OCI-LY1 (cell line): ENCODE results near the gene N4BP2L1.
A peak's percentile ranks its signal among the peaks of the same experiment; 100 is the strongest.

Source experiments
- H2AFZ ChIP-seq: fragments of 200-600 bp; sonication (generic), shearing (Covaris generic); 2 replicates; pipeline ENCODE4 v1.6.0; 2014; ENCODE audit warnings: antibody characterized with exemption, mild to moderate bottlenecking, low read length
- H3F3A ChIP-seq: fragments of 200-600 bp; sonication (generic), shearing (Covaris generic); 2 replicates; pipeline ENCODE4 v1.6.0; 2014; ENCODE audit warnings: mild to moderate bottlenecking, antibody characterized with exemption, low read length, moderate library complexity; ENCODE audit not compliant: insufficient read depth
- H3K27ac ChIP-seq: fragments of 200-600 bp; sonication (generic); 2 replicates; pipeline ENCODE4 v1.5.1; 2014; ENCODE audit warnings: low read length, mixed run types, mild to moderate bottlenecking, low read depth; ENCODE audit not compliant: poor library complexity, severe bottlenecking
- H3K27me3 ChIP-seq: fragments of 200-600 bp; sonication (generic); 2 replicates; pipeline ENCODE4 v1.6.0; 2014; ENCODE audit warnings: antibody characterized with exemption, mild to moderate bottlenecking, low read length, moderate library complexity; ENCODE audit not compliant: insufficient read depth
- H3K36me3 ChIP-seq: fragments of 200-600 bp; sonication (generic); 2 replicates; pipeline ENCODE4 v1.6.1; 2014; ENCODE audit warnings: mild to moderate bottlenecking, antibody characterized with exemption, low read length, moderate library complexity, mixed read lengths; ENCODE audit not compliant: insufficient read depth
- H3K4me1 ChIP-seq: fragments of 200-600 bp; sonication (generic); 2 replicates; pipeline ENCODE4 v1.5.1; 2014; ENCODE audit warnings: mild to moderate bottlenecking, low read length, moderate library complexity; ENCODE audit not compliant: insufficient read depth, severe bottlenecking
- H3K4me2 ChIP-seq: fragments of 200-600 bp; sonication (generic), shearing (Covaris generic); 2 replicates; pipeline ENCODE4 v1.6.1; 2014; ENCODE audit warnings: low read length
- H3K4me3 ChIP-seq: fragments of 200-600 bp; sonication (generic); 2 replicates; pipeline ENCODE4 v1.5.1; 2014; ENCODE audit warnings: low read length, low read depth, mild to moderate bottlenecking, mixed read lengths; ENCODE audit not compliant: poor library complexity, severe bottlenecking
- H3K79me2 ChIP-seq: fragments of 200-600 bp; shearing (Covaris generic); 2 replicates; pipeline ENCODE4 v1.6.1; 2016; ENCODE audit warnings: mixed run types, low read length, mixed read lengths; ENCODE audit not compliant: insufficient read depth
- H3K9ac ChIP-seq: fragments of 200-600 bp; sonication (generic), shearing (Covaris generic); 2 replicates; pipeline ENCODE4 v1.6.1; 2014; ENCODE audit warnings: mild to moderate bottlenecking, low read length, mixed read lengths
- H3K9me2 ChIP-seq: fragments of 200-600 bp; sonication (generic), shearing (Covaris generic); 2 replicates; pipeline ENCODE4 v1.6.1; 2014; ENCODE audit warnings: low read depth, mild to moderate bottlenecking, low read length, mixed read lengths
- H3K9me3 ChIP-seq: fragments of 200-600 bp; shearing (Covaris generic); 2 replicates; pipeline ENCODE4 v1.6.1; 2014; ENCODE audit warnings: low read length, mixed read lengths
- H4K20me1 ChIP-seq: fragments of 200-600 bp; sonication (generic), shearing (Covaris generic); 2 replicates; pipeline ENCODE4 v1.6.0; 2016; ENCODE audit warnings: mild to moderate bottlenecking, low read length; ENCODE audit not compliant: insufficient read depth
- EZH2 ChIP-seq: fragments of 200-600 bp; sonication (generic), shearing (Covaris generic); IDR thresholded peaks from 2 replicates; pipeline ENCODE4 v1.8.0; 2017; ENCODE audit warnings: borderline replicate concordance, mixed run types, mild to moderate bottlenecking, antibody characterized with exemption, low read length, moderate library complexity, mixed read lengths
- TF ChIP-seq, protein P1 (sequence below): fragments of 200-600 bp; sonication (generic), shearing (Covaris generic); IDR thresholded peaks from 2 replicates; pipeline ENCODE4 v1.5.1; 2017; ENCODE audit warnings: mild to moderate bottlenecking, antibody characterized with exemption, low read length, moderate library complexity, mixed read lengths

N4BP2L1 gene

DNA sequence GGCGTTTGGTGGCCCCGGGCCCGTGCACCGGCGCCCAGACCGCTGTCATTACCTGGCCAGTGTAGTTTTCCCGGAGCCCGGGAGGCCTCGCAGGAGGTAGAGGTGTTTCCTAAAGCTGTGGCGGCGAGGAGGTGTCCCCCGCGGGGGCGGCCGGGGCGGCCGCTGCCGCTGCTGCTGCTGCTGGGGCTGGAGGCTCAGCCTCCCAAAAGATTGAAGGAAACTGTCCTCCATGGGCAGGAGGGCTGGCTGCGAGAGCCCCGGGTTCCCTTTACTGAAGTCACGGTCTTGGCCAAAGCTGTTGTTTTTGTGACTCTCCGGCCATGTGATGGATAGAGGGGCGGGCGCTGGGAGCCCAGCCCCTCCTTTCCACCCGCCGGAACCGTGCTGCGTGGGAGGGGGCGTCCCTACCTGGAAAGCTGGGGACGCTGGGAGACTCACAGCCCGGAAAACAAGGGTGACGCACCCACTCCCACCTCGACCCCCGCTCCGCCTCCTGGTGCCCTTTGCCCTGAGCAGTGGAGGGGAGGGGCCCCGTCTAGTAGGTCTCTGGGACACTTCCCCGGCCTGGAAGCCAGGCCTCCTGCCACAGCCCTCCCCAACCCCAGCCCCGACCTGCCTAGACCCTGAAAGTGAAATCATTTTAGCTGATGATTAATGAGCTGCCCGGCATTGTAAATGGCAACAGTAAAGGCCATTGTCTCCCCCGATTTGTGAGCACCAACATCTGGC, at the start of gene N4BP2L1:
TSS of gene N4BP2L1 (minus strand) at position 279 of the 729 bp plus-strand sequence. CDS start at position 231, 48 bp downstream.
- H3K27ac ChIP-seq: peak within 1 kb of the TSS; percentile 86
- peaks cover 22% of the 10 kb centered on the region for H3K36me3 ChIP-seq
- no peaks in the 10 kb centered on the region for H3F3A ChIP-seq
- peak within 1 kb of the TSS; percentile 83 for H3K4me3 ChIP-seq
- peaks cover 33% of the 10 kb centered on the region for H3K4me1 ChIP-seq
- H3K9ac ChIP-seq: peak within 1 kb of the TSS; percentile 80
- H3K9me3 ChIP-seq: no peaks in the 10 kb centered on the region
- TF ChIP-seq, protein P1, sequence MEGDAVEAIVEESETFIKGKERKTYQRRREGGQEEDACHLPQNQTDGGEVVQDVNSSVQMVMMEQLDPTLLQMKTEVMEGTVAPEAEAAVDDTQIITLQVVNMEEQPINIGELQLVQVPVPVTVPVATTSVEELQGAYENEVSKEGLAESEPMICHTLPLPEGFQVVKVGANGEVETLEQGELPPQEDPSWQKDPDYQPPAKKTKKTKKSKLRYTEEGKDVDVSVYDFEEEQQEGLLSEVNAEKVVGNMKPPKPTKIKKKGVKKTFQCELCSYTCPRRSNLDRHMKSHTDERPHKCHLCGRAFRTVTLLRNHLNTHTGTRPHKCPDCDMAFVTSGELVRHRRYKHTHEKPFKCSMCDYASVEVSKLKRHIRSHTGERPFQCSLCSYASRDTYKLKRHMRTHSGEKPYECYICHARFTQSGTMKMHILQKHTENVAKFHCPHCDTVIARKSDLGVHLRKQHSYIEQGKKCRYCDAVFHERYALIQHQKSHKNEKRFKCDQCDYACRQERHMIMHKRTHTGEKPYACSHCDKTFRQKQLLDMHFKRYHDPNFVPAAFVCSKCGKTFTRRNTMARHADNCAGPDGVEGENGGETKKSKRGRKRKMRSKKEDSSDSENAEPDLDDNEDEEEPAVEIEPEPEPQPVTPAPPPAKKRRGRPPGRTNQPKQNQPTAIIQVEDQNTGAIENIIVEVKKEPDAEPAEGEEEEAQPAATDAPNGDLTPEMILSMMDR: no peak
- no peak for TF ChIP-seq EZH2
- H3K4me2 ChIP-seq: peak within 1 kb of the TSS; percentile 82
- H2AFZ ChIP-seq: peak within 1 kb of the TSS; percentile 45
- H3K9me2 ChIP-seq: no peaks in the 10 kb centered on the region
- no peaks in the 10 kb centered on the region for H3K27me3 ChIP-seq
- H3K79me2 ChIP-seq: peaks cover 14% of the 10 kb centered on the region
- H4K20me1 ChIP-seq: no peaks in the 10 kb centered on the region

DNA sequence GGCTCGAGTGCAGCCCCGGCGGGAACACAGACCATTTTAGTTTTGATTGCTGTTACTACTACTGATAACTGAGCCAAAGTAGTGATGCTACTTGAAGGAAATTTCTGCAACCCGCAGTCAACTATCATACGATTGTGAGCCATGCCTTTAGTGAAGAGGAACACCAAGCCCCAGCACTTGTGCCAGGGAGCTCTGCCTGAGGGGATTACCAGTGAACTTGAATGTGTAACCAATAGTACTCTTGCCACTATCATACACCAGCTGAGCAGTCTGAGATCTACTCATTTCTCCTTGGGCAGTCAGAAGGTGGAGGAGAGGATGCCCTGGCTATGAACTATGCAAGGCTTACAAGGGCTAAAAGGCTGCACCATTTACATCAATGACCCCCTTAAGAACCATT, 49.0 kb upstream of the N4BP2L1 start:
- Histone ChIP-seq H3K36me3 (no peaks in the 10 kb centered on the region), H3K79me2 (no peaks in the 10 kb centered on the region), H3K4me1 (peaks cover 8% of the 10 kb centered on the region), H3K27me3 (no peaks in the 10 kb centered on the region), H3K9me2 (no peaks in the 10 kb centered on the region), H3K9ac (no peak overlapping the region), H3K4me3 (no peak overlapping the region), H4K20me1 (no peaks in the 10 kb centered on the region), H3K4me2 (no peak overlapping the region), H3F3A (no peaks in the 10 kb centered on the region), H2AFZ (no peak overlapping the region), H3K27ac (no peak overlapping the region), H3K9me3 (no peaks in the 10 kb centered on the region)
- no peak for TF ChIP-seq EZH2
- TF ChIP-seq, protein P1: no peak

DNA sequence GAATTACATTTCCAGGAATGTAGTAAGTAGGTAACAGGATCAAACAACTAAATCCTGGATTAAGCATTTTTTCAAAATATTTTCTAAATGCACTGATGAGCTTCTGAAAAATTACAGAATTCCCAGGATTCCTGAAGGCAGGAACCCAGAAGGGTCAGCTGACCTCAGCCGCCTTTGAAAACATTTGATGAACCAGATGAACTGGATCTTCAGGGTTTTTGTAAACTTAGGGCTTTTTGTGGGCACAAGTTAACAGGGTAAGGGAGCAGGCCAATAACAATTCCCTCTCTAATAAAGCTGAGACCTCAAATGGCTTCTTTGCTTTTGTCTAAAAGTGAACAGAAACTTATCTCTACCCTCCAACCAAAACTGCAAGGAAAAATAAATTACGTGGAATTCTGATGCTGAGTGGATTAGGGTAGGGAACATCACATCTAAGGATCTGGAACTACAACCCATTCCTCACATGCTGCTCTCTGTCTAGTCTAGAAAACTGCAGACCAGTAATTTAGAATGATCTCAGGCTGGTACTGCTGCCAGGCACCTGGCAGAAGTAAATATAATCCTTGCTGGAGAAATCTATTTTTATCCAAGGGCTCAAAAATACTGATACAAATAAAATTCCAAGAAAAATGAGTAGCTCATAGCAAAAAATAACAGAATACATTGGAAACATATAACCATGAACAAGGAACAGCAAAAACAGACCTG, 48.2 kb upstream of the N4BP2L1 start:
- Histone ChIP-seq H3K9ac (no peak overlapping the region), H3K9me2 (no peaks in the 10 kb centered on the region), H3K27ac (no peak overlapping the region), H3K4me1 (peaks cover 10% of the 10 kb centered on the region), H2AFZ (no peak overlapping the region), H3K9me3 (no peaks in the 10 kb centered on the region), H3F3A (no peaks in the 10 kb centered on the region), H4K20me1 (no peaks in the 10 kb centered on the region), H3K36me3 (no peaks in the 10 kb centered on the region), H3K4me2 (no peak overlapping the region), H3K79me2 (no peaks in the 10 kb centered on the region), H3K27me3 (no peaks in the 10 kb centered on the region), H3K4me3 (no peak overlapping the region)
- TF ChIP-seq EZH2: no peak
